ENCODE measurements around the gene PTPN12. TPM values are rescaled to one million over a fixed set of nuclear protein-coding genes. Genes with fewer than 3 reads are reported as not detected.
"Not testable (repeated sequence)": the region's sequence is repeated elsewhere in the genome, so short reads cannot be mapped to it uniquely, and the experiment has no call there.

PTPN12 gene
- total and polyA plus RNA-seq, 2 donors (not counting 1 experiment from before 2014, with no cell fraction given), result 42.3 to 47.8 TPM

DNA sequence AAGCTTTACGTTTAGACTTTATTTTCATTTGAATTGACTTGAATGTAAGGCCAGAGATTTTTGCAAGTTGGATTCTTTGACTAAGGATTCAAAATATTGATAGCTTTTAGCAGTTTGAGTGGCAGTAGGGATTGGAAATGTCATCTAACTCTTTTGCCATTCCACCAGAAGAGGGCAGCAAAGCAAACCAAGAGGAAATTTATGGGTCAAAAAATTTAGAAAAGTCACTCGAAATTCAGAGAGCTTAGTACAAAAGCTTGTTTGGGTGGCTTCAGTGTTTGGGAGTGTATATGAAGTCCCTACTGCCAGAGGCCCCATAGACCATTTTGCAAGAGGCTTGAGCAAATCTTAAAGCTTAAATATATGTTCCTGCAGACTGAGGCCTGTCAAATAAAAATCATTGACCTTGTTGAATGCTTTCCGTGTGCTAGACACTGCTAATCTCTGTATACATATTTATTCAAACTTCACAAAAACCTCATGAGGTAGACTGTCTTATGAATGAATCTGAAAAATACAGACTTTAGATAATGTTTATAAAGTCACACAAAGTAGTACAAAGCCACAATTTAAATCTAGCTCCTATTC, 114.6 kb downstream of the PTPN12 start:
- Histone ChIP-seq H3K9ac (ENCODE audit: insufficient read depth, low read length) (no peak overlapping the region), H3K9me3 (ENCODE audit: control insufficient read depth, insufficient read depth, low read depth, low read length) (no peaks in the 10 kb centered on the region), H3K4me1 (ENCODE audit: control insufficient read depth, extremely low read depth, insufficient read depth, low read length) (peaks cover 4% of the 10 kb centered on the region), H3K27ac (ENCODE audit: insufficient read depth, low read length) (no peak overlapping the region), H3K4me3 (replicated peaks in 1 of 4; ENCODE audit: control extremely low read depth in 1 of 4, insufficient read depth in 1 of 4, low read depth in 3 of 4, low read length in 4 of 4) (no peak overlapping the region), H4K20me1 (ENCODE audit: control insufficient read depth, extremely low read depth, insufficient read depth, low read length) (no peaks in the 10 kb centered on the region), H3K4me2 (ENCODE audit: extremely low read depth, insufficient read depth, low read length) (no peak overlapping the region), H3K36me3 (ENCODE audit: control insufficient read depth, insufficient read depth, low read length) (no peaks in the 10 kb centered on the region), H3K79me2 (ENCODE audit: control insufficient read depth, insufficient read depth, low read length) (no peaks in the 10 kb centered on the region), H2AFZ (ENCODE audit: low read length) (no peak overlapping the region), H3K27me3 (ENCODE audit: control insufficient read depth, insufficient read depth, low read length) (no peaks in the 10 kb centered on the region)
- peak; percentile 13 to 59 for DNase-seq (ENCODE audit: low read depth in 2 of 2)
- TF ChIP-seq, protein P1, sequence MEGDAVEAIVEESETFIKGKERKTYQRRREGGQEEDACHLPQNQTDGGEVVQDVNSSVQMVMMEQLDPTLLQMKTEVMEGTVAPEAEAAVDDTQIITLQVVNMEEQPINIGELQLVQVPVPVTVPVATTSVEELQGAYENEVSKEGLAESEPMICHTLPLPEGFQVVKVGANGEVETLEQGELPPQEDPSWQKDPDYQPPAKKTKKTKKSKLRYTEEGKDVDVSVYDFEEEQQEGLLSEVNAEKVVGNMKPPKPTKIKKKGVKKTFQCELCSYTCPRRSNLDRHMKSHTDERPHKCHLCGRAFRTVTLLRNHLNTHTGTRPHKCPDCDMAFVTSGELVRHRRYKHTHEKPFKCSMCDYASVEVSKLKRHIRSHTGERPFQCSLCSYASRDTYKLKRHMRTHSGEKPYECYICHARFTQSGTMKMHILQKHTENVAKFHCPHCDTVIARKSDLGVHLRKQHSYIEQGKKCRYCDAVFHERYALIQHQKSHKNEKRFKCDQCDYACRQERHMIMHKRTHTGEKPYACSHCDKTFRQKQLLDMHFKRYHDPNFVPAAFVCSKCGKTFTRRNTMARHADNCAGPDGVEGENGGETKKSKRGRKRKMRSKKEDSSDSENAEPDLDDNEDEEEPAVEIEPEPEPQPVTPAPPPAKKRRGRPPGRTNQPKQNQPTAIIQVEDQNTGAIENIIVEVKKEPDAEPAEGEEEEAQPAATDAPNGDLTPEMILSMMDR (conservative IDR thresholded peaks at IDR 0.05 in 1 of 2, IDR thresholded peaks at IDR 0.05 in 1 of 2; ENCODE audit: low read depth in 1 of 2, low read length in 2 of 2), result peak; percentile 66 to 76
- TF ChIP-seq EZH2 (IDR thresholded peaks at IDR 0.05; ENCODE audit: low read length, missing control alignments), result no peak

GRCh38 chr7:77652826-77653225, 115.7 kb downstream of the PTPN12 start:
- not testable (repeated sequence) for H3K79me2 ChIP-seq (ENCODE audit: control insufficient read depth, insufficient read depth, low read length)

GRCh38 chr7:77653572-77653971, 116.5 kb downstream of the PTPN12 start:
- Histone ChIP-seq H3K4me1 (ENCODE audit: control insufficient read depth, extremely low read depth, insufficient read depth, low read length) (peaks cover 4% of the 10 kb centered on the region), H3K27me3 (ENCODE audit: control insufficient read depth, insufficient read depth, low read length) (no peaks in the 10 kb centered on the region), H3K27ac (ENCODE audit: insufficient read depth, low read length) (no peak overlapping the region), H3K9ac (ENCODE audit: insufficient read depth, low read length) (no peak overlapping the region), H3K4me3 (replicated peaks in 1 of 4; ENCODE audit: control extremely low read depth in 1 of 4, insufficient read depth in 1 of 4, low read depth in 3 of 4, low read length in 4 of 4) (no peak overlapping the region), H3K79me2 (ENCODE audit: control insufficient read depth, insufficient read depth, low read length) (no peaks in the 10 kb centered on the region), H2AFZ (ENCODE audit: low read length) (no peak overlapping the region), H3K9me3 (ENCODE audit: control insufficient read depth, insufficient read depth, low read depth, low read length) (no peaks in the 10 kb centered on the region), H4K20me1 (ENCODE audit: control insufficient read depth, extremely low read depth, insufficient read depth, low read length) (no peaks in the 10 kb centered on the region), H3K36me3 (ENCODE audit: control insufficient read depth, insufficient read depth, low read length) (no peaks in the 10 kb centered on the region), H3K4me2 (ENCODE audit: extremely low read depth, insufficient read depth, low read length) (no peak overlapping the region)
- DNase-seq (ENCODE audit: low read depth in 2 of 2), result no peak
- TF ChIP-seq, protein P1 (conservative IDR thresholded peaks at IDR 0.05 in 1 of 2, IDR thresholded peaks at IDR 0.05 in 1 of 2; ENCODE audit: low read depth in 1 of 2, low read length in 2 of 2), result no peak
- no peak for TF ChIP-seq EZH2 (IDR thresholded peaks at IDR 0.05; ENCODE audit: low read length, missing control alignments)

More at GRCh38 chr7:77652826-77653225, 115.7 kb downstream of the PTPN12 start:
- H3K4me2 ChIP-seq (ENCODE audit: extremely low read depth, insufficient read depth, low read length); H3K9me3 ChIP-seq (ENCODE audit: control insufficient read depth, insufficient read depth, low read depth, low read length); H3K27ac ChIP-seq (ENCODE audit: insufficient read depth, low read length); H3K36me3 ChIP-seq (ENCODE audit: control insufficient read depth, insufficient read depth, low read length); H3K9ac ChIP-seq (ENCODE audit: insufficient read depth, low read length); H3K4me3 ChIP-seq (replicated peaks in 1 of 4; ENCODE audit: control extremely low read depth in 1 of 4, insufficient read depth in 1 of 4, low read depth in 3 of 4, low read length in 4 of 4); H2AFZ ChIP-seq (ENCODE audit: low read length); DNase-seq (ENCODE audit: low read depth in 2 of 2); H4K20me1 ChIP-seq (ENCODE audit: control insufficient read depth, extremely low read depth, insufficient read depth, low read length); H3K4me1 ChIP-seq (ENCODE audit: control insufficient read depth, extremely low read depth, insufficient read depth, low read length); H3K27me3 ChIP-seq (ENCODE audit: control insufficient read depth, insufficient read depth, low read length): not testable (repeated sequence)
